ENCODE data around the gene SCAMP2.

DNA sequence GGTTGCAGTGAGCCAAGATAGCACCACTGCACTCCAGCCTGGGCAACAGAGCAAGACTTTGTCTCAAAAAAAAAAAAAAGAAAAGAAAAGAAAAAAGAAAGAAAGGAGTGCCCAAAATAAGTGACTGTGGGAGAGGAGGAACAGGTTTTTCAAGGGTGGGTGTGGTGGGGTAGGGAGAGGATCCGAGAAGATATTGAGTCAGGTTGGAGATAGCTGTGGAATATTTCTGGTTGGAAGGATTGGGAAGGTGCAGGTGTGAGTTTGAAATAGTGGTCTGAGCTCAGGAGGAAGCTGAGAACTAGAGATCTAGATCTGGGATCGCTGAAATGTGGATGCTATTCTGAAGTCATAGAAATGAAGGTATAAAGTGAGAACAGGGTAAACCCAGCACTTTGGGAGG is 7.8 kb downstream of the SCAMP2 start:
- TF ChIP-seq GATA2 (IDR thresholded peaks at IDR 0.05; ENCODE audit: low read depth, low read length) (no peak), GATA3 (IDR thresholded peaks at IDR 0.05; ENCODE audit: low read depth, low read length) (no peak)
